ENCODE data around the gene SMG6. TPM values are rescaled to one million over a fixed set of nuclear protein-coding genes. Genes with fewer than 3 reads are reported as not detected.

Gene SMG6
- total and polyA plus RNA-seq, 2 of the 13 experiments (the other 11 are each of a cell fraction or from before 2014, with no cell fraction given) = 4.6 to 14.6 TPM

GRCh38 chr17:2177235-2177811 is 126.3 kb downstream of the SMG6 start (continued):
- no peak for TF ChIP-seq ZSCAN25 (CRISPR knock-in tag; IDR thresholded peaks at IDR 0.05)
- TF ChIP-seq ZKSCAN5 (CRISPR knock-in tag; IDR thresholded peaks at IDR 0.05) = no peak
- TF ChIP-seq, protein P1, sequence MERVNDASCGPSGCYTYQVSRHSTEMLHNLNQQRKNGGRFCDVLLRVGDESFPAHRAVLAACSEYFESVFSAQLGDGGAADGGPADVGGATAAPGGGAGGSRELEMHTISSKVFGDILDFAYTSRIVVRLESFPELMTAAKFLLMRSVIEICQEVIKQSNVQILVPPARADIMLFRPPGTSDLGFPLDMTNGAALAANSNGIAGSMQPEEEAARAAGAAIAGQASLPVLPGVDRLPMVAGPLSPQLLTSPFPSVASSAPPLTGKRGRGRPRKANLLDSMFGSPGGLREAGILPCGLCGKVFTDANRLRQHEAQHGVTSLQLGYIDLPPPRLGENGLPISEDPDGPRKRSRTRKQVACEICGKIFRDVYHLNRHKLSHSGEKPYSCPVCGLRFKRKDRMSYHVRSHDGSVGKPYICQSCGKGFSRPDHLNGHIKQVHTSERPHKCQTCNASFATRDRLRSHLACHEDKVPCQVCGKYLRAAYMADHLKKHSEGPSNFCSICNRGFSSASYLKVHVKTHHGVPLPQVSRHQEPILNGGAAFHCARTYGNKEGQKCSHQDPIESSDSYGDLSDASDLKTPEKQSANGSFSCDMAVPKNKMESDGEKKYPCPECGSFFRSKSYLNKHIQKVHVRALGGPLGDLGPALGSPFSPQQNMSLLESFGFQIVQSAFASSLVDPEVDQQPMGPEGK (CRISPR knock-in tag; IDR thresholded peaks at IDR 0.05) = peak; percentile 62
- no peak for TF ChIP-seq HNRNPUL1 (IDR thresholded peaks at IDR 0.05; ENCODE audit: low read depth, low read length)
- TF ChIP-seq ZNF296 (CRISPR knock-in tag; conservative IDR thresholded peaks at IDR 0.05) = no peak
- TF ChIP-seq ZNF629 (CRISPR knock-in tag; conservative IDR thresholded peaks at IDR 0.05) = 0 out of 2 replicates have a peak, but pooled peaks have one; percentile 19
- no peak for TF ChIP-seq U2AF1 (optimal IDR thresholded peaks at IDR 0.05; ENCODE audit: low read depth, low read length)
- TF ChIP-seq ZNF570 (CRISPR knock-in tag; IDR thresholded peaks at IDR 0.05; ENCODE audit: borderline replicate concordance) = no peak
- TF ChIP-seq ZNF343 (CRISPR knock-in tag; IDR thresholded peaks at IDR 0.05) = no peak
- TF ChIP-seq ZBTB26 (CRISPR knock-in tag; IDR thresholded peaks at IDR 0.05; ENCODE audit: borderline replicate concordance) = no peak
- TF ChIP-seq DNMT1 (CRISPR knock-in tag; IDR thresholded peaks at IDR 0.05) = no peak
- no peak for TF ChIP-seq ZBTB3 (CRISPR knock-in tag; IDR thresholded peaks at IDR 0.05; ENCODE audit: borderline replicate concordance, low read depth)
- TF ChIP-seq GTF3A (CRISPR knock-in tag; conservative IDR thresholded peaks at IDR 0.05) = no peak
- TF ChIP-seq ZNF275 (CRISPR knock-in tag; IDR thresholded peaks at IDR 0.05; ENCODE audit: borderline replicate concordance) = no peak
- TF ChIP-seq PRMT3 (CRISPR knock-in tag; IDR thresholded peaks at IDR 0.05; ENCODE audit: borderline replicate concordance, low read depth) = no peak
- no peak for TF ChIP-seq NFATC3 (CRISPR knock-in tag; IDR thresholded peaks at IDR 0.05)
- TF ChIP-seq, protein P2, sequence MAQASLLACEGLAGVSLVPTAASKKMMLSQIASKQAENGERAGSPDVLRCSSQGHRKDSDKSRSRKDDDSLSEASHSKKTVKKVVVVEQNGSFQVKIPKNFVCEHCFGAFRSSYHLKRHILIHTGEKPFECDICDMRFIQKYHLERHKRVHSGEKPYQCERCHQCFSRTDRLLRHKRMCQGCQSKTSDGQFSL (CRISPR knock-in tag; IDR thresholded peaks at IDR 0.05) = no peak
- TF ChIP-seq ZFP37 (CRISPR knock-in tag; IDR thresholded peaks at IDR 0.05; ENCODE audit: borderline replicate concordance) = no peak
- TF ChIP-seq, protein P3, sequence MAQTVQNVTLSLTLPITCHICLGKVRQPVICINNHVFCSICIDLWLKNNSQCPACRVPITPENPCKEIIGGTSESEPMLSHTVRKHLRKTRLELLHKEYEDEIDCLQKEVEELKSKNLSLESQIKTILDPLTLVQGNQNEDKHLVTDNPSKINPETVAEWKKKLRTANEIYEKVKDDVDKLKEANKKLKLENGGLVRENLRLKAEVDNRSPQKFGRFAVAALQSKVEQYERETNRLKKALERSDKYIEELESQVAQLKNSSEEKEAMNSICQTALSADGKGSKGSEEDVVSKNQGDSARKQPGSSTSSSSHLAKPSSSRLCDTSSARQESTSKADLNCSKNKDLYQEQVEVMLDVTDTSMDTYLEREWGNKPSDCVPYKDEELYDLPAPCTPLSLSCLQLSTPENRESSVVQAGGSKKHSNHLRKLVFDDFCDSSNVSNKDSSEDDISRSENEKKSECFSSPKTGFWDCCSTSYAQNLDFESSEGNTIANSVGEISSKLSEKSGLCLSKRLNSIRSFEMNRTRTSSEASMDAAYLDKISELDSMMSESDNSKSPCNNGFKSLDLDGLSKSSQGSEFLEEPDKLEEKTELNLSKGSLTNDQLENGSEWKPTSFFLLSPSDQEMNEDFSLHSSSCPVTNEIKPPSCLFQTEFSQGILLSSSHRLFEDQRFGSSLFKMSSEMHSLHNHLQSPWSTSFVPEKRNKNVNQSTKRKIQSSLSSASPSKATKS (CRISPR knock-in tag; IDR thresholded peaks at IDR 0.05) = no peak
- TF ChIP-seq ETS1 (CRISPR knock-in tag; IDR thresholded peaks at IDR 0.05) = no peak
- peak; percentile 50; the same call in 1 of the 2 replicates for TF ChIP-seq MIXL1 (CRISPR knock-in tag; IDR thresholded peaks at IDR 0.05)
- no peak for TF ChIP-seq ZNF546 (CRISPR knock-in tag; conservative IDR thresholded peaks at IDR 0.05)

Measured in HepG2 (cell line).